GM08714 (cell line): ENCODE results near the gene NEXN.

Experiments
- H3K4me3 ChIP-seq: fragments of 200-500 bp; sonication (Bioruptor generic); 2 replicates; pipeline ENCODE4 v1.5.1; 2014; ENCODE audit warnings: mild to moderate bottlenecking, low read length, inconsistent platforms
- ZNF274 ChIP-seq: IDR thresholded peaks from 2 replicates; pipeline ENCODE4 v1.6.1; 2012; ENCODE audit warnings: mild to moderate bottlenecking, low read depth, low read length

Gene NEXN

DNA sequence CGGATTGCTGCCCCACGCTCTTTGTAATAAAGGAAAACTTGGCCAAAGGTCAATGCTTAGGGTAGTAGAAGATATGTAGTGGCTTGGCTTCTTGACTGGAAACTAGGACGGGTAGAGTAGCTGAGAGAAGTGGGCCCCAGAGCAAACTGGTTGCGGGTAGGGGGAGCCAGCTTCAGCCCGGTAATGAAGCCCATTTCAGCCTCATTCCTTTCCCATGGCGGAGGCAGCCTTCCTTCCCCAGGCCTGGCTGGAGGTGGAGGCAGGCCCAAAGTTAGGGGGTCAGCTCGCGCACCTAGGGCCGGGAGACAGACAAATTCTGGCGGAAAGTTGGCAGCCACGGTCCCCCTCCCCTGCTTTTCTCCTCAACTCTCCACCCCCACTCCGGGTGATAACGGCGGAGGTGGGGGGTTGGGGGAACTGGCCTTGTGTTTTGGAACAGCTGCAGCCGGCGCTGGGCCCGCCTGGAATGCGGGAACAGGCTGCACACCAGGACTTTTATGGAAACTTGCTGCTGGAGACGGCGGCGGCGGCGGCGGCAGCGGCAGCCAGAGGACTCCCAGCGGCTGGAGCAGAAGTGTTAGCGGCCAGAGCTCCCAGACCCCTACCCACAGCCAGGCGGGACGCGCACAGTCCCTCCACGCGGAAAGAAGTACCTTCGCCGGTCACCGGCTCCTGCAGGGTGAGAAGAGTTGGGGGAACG is at the start of gene NEXN:
Gene NEXN, plus strand, starts transcription at position 544 of the 700 bp plus-strand sequence. CDS start 27,483 bp downstream, outside the sequence.
- H3K4me3 ChIP-seq = peak within 1 kb of the TSS; percentile 54
- TF ChIP-seq ZNF274 = no peak

DNA sequence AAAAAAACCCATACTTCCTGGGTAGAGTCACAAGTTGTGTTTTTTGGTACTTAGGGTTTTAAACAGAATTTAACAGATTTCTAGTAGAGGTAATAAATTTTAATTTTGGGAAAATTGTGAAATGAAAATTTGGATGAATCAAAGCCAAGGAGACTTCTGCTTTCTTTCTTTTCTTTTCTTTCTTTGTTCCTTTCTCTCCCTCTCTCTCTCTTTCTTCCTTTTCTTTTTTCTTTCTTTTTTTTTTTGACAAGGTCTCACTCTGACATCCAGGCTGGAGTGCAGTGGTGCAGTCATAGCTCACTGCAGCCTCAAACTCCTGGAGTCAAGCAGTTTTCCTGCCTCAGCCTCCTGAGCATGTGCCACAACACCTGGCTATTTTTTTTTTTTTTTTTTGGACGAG is 46.9 kb upstream of the NEXN start:
- TF ChIP-seq ZNF274 = no peak
- H3K4me3 ChIP-seq = no peak overlapping the region

DNA sequence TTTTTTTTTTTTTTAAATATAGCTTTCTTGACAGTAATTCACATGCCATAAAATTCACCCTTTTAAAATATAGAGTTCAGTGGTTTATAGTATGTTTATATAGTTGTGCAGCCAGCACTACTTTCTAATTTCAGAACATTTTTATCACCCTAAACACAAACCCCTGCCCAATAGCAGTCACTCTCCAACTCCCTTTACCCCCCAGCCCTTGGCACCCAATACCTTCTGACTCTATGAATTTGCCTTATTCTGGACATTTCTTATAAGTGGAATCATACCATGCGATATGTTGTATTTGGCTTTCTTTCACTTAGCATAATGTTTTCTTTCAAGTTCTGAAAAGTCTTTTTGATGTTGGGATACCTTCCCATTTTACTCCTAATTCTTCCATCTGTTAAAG is 42.5 kb upstream of the NEXN start:
- no peak overlapping the region for H3K4me3 ChIP-seq
- no peak for TF ChIP-seq ZNF274

DNA sequence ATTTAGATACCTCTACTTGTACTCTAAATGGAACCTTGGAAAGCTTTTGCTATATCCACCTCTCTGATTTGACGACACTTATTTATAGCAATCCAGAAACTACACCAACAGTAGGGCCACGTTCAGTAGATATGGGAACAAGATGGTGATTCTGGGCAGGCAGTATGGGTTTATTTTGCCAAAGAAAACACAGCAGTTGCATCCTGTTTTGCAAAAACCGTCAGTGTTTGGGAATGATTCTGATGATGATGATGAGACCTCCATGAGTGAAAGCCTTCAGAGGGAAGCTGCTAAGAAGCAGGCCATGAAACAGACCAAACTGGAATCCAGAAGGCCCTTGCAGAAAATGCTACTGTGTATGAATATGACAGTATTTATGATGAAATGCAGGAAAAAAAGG is 41.5 kb upstream of the NEXN start:
- no peak for TF ChIP-seq ZNF274
- no peak overlapping the region for H3K4me3 ChIP-seq

DNA sequence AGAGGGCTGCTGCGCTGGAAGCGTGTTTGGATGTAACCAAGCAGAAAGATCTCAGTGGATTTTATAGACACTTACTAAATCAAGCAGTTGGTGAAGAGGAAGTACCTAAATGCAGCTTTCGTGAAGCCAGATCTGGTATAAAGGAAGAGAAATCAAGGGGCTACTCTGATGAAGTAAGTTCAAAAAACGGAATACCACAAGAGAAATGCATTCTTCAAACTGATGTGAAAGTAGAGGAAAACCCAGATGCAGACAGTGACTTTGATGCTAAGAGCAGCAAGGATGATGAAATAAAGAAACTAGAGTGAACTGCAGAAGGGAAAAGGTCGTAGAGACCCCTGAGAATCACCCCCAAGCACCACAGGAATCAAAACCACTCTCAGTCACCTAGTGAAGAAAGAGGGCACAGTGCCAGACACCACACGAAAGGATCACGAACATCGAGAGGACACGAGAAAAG is 40.8 kb upstream of the NEXN start:
- TF ChIP-seq ZNF274 = no peak
- no peak overlapping the region; the same call in 1 of the 2 replicates for H3K4me3 ChIP-seq

DNA sequence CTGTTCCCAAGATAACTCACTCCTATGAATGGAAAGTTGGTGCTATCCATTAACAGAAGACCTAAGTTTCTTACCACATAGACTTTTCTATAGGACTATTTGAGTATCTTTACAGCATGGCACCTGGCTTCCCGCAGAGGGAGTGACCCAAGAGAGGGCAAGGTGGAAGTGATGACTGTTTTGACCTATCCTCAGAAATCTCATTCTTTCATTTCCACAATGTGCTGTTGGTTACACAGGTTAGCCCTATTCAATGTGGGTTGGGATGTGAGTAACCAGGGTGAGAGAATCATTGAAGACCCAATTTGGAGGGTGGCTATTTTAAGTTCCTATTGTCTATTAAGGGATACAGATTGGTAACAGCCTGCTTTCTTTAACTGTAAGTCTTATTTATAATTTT is 38.3 kb upstream of the NEXN start:
- TF ChIP-seq ZNF274 = no peak
- no peak overlapping the region for H3K4me3 ChIP-seq

DNA sequence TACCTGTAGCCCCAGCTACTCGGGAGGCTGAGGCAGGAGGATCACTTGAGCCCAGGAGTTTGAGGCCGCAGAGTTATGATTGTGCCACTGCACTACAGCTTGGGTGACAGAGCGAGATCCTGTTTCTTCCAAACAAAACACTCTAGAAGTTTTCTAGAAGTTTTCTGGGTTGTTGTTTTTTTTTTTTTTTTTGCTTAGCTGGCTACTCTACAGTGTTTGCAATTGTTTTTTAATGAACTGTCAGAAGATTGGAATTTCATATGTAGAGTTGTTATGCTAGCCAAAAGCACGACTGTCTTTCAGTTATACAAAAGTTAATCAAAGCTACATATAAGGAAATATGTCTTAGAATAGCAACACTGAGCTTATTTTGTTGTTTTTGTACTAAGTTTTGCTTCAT is 30.9 kb upstream of the NEXN start:
- no peak overlapping the region for H3K4me3 ChIP-seq
- TF ChIP-seq ZNF274 = no peak

DNA sequence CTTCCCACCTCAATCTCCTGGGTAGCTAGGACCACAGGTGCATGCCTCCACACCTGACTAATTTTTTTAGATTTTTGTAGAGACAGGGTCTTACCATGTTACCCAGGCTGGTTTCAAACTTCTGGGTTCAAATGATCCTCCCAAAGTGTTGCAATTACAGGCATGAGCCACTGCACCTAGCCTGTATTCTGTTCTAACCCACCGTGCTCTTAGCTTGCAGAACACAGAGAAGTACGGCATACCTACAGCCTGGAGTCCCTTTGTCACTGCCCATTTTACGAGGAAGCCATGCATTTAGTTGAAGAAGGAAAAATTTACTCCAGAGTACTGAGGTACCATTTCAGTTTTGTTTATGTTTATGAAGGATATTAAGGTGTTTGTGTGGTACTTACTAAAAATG is 29.7 kb upstream of the NEXN start:
- H3K4me3 ChIP-seq = no peak overlapping the region
- no peak for TF ChIP-seq ZNF274

DNA sequence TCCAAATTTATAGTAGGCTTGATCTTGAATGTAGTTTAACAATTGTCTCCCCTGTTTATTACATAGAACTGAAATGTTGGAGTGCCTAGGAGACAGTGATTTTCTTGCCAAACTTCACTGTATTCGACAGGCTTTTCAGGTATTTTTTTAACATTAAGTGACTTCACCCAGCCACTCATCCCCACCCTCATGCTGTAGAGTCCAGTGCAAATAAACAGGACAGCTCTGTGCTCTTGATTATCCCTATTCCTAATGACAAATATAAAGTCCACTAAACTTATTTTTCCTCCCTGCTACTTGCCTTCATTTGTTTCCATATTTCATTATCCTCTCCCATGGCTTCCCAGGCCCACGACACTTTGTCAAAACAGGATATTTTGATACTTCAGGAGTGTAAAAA is 29.2 kb upstream of the NEXN start:
- H3K4me3 ChIP-seq = no peak overlapping the region
- no peak for TF ChIP-seq ZNF274

DNA sequence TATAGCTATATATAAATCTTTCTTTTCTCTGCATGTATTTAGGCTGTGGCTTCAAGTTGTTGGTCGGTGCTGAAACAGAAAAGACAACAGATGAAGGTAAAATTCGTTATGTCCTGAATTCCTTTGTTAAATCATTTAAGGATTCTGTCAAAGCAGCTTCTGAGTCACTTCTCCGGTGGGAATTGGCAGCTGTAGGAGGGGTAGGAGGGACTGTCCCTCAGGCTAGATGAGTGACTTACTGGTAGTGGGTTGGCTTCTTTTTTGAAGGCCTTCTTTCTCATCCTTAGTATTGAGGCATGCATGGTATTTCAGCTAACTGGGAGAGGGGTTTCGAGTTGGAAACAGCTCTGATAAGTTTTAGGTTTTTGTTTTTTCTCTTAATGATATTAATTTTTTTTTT is 22.1 kb upstream of the NEXN start:
- no peak for TF ChIP-seq ZNF274

DNA sequence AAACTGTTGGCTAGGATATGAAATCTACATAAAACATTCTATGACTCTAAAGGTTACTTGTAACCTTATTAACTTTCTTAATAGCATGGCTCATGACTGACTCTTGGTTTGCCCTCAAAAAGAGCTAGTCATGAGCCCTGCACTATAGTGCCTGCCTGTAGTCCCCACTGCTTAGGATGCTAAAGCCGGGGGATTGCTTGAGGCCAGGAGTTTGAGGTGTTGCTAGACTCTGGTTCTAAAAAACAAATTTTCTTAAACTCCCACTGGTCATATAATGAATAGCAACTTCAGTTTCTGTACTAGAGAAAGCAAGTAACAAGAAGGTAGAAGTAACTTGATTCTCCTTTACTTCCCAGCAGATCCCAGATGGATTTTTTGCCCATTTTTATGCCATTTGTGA is 15.8 kb upstream of the NEXN start:
- H3K4me3 ChIP-seq = no peak overlapping the region
- no peak for TF ChIP-seq ZNF274

More for the DNA sequence above, 22.1 kb upstream of the NEXN start:
- H3K4me3 ChIP-seq = no peak overlapping the region

DNA sequence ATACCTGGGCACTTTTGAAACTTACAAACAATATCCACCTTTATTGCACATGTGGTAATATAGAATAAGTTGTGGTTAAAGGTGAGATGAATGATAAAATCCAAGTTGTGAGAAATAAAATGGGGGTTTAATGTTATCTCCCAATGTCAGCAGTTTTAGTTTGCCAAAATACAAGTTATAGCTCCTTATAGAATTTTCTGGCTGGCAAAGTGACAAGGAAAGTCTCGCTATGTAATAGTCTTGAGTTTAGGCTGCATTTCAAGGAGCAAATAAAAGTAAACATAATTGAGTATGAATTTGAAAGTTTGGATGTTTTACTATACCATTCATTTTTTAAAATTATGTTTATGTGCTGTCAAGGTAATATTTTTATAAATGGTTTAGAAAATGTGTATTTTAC is 15.0 kb upstream of the NEXN start:
- no peak overlapping the region for H3K4me3 ChIP-seq
- no peak for TF ChIP-seq ZNF274

DNA sequence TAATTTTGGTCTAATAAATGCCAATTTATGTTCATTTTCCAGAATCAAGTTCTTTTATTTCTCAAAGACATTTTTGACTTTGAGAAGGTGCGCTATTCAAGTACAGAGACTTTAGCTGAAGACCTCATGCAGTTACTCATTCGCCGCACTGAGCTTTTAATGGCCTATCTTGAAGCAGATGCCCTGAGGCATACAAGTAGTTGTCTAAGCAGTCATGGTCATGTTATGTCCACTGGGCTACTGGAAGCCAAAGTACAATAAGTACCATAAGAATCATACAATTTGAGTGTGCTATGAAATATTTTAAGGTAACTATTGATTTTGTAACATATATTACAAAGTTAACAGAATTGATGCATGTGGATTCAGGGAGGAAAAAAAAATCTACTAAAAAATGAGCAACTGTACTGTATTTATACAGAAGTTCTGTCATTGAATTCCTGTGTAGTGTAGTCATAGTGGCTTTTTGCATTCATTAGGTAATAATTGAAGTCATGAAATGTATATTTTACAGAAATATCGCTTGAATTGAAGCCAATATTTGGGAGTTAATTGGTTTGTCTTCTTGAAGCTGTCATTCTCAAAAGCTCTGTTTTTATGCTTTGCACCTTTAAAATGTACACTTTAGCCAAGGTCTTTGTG is 13.5 kb upstream of the NEXN start:
- no peak for TF ChIP-seq ZNF274
- no peak overlapping the region for H3K4me3 ChIP-seq

DNA sequence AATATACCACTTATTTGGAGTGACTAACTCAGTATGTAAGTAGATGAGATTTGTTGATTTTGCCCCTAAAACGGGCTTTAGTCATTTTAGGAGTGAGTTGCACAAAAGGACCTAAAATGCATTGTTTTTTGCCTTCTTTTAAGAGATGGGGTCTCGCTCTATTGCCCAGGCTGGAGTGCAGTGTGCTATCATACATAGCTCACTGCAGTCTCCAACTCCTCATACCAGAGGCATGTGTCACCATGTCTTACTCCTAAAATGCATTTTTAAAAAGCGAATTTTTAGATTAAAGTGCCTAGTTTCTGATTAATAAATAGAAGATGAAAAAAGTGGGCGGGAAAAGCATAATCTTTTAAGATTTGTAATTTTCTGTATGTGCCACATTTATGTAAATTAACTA is 11.5 kb upstream of the NEXN start:
- H3K4me3 ChIP-seq = no peak overlapping the region
- TF ChIP-seq ZNF274 = no peak

DNA sequence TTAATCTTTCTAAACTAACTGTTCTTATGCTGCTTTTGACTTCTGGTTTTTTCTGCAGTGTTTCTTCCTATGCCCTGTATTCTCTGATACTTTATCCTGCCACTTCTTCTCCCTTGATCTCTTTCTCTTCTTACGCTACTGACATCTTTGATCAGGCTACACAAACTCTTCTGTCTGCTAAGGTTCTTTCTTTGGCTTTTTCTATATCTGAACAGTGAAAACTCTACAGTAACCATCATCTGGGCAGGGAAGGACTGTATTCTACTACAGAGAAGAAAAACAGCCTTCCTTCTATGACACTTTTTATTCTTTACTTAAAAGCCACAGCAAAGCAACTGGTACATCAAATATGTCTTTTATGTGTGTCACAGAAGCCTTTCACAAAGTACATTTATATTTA is 7.4 kb upstream of the NEXN start:
- no peak overlapping the region for H3K4me3 ChIP-seq
- TF ChIP-seq ZNF274 = no peak
